PC-3 (cell line): Measurements from ENCODE around the gene SPACA4.

Experiments used
- EZH2 ChIP-seq: fragments of 300-600 bp; sonication (generic); IDR thresholded peaks from one replicate; pipeline ENCODE4 v1.6.1; 2017; ENCODE audit warnings: antibody characterized with exemption, mild to moderate bottlenecking, low read length; ENCODE audit not compliant: unreplicated experiment
- EZH2phosphoT487 ChIP-seq: fragments of 300-600 bp; sonication (generic); IDR thresholded peaks from 2 replicates; pipeline ENCODE4 v1.6.1; 2018; ENCODE audit warnings: mild to moderate bottlenecking, antibody characterized with exemption, low read length, borderline replicate concordance
- TF ChIP-seq, protein P1 (sequence below): fragments of 300-600 bp; sonication (generic); conservative IDR thresholded peaks from 2 replicates; pipeline ENCODE4 v1.5.1; 2017; ENCODE audit warnings: antibody characterized with exemption, low read depth, mild to moderate bottlenecking, low read length

DNA sequence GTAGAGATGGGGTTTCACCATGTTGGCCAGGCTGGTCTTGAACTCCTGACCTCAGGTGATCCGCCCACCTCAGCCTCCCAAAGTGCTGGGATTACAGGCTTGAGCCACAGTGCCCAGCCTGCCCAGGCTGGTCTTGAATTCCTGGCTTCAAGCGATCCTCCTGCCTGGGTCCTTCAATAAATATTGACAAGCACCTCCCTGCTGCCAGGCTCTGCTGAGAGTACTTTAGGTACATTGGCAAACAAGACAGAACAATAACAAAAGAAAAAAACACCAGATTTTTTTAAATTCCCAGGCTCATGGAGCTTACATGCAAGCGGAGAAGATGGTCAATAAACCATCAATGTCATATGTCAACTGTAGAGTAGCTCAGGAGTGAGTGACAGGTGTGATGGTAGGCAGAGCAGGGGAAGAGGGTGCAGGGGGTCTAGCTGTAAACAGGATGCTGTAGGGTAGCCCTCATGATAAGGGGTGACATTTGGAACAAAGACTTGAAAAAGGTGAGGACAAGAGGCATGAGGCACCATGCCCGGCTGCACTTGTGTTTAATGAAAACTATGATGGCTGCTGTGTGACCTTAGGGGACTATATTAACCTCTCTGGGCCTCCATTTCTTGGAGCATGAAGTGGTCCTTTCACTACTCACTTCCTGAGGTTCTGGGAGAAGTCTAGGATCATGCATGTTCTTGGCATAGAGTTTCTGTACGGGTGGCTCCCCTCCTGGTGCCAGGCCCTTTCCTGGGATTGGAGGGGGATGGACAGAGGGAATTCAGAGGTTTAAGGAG lies 35.0 kb upstream of the SPACA4 start:
- TF ChIP-seq, protein P1, sequence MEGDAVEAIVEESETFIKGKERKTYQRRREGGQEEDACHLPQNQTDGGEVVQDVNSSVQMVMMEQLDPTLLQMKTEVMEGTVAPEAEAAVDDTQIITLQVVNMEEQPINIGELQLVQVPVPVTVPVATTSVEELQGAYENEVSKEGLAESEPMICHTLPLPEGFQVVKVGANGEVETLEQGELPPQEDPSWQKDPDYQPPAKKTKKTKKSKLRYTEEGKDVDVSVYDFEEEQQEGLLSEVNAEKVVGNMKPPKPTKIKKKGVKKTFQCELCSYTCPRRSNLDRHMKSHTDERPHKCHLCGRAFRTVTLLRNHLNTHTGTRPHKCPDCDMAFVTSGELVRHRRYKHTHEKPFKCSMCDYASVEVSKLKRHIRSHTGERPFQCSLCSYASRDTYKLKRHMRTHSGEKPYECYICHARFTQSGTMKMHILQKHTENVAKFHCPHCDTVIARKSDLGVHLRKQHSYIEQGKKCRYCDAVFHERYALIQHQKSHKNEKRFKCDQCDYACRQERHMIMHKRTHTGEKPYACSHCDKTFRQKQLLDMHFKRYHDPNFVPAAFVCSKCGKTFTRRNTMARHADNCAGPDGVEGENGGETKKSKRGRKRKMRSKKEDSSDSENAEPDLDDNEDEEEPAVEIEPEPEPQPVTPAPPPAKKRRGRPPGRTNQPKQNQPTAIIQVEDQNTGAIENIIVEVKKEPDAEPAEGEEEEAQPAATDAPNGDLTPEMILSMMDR, result no peak
- no peak for TF ChIP-seq EZH2phosphoT487
- no peak for TF ChIP-seq EZH2
